Colonic mucosa (tissue), 4 donors: ENCODE data around the gene FGFBP3. TPM values are rescaled to one million over a fixed set of nuclear protein-coding genes. Genes with fewer than 3 reads are reported as not detected.

Experiments
- DNase-seq: peaks from one replicate; pipeline ENCODE4 v3.0.0-alpha.2; 2020
- H3K27ac ChIP-seq: fragments of 200-600 bp; one replicate; pipeline ENCODE4 v1.8.0; 2021
- H3K27me3 ChIP-seq: fragments of 200-600 bp; one replicate; pipeline ENCODE4 v1.8.0; 2021
- H3K36me3 ChIP-seq: fragments of 200-600 bp; one replicate; pipeline ENCODE4 v1.8.0; 2021
- H3K4me1 ChIP-seq: fragments of 200-600 bp; one replicate; pipeline ENCODE4 v1.8.0; 2021; ENCODE audit warnings: mild to moderate bottlenecking
- H3K4me3 ChIP-seq: fragments of 200-600 bp; one replicate; pipeline ENCODE4 v1.8.0; 2021
- H3K9ac ChIP-seq, 2 donors: one replicate each; pipeline ENCODE4 v1.7.0; 2013; ENCODE audit warnings: control low read depth in 2 of 2, low read depth in 2 of 2, low read length in 2 of 2
- H3K9me3 ChIP-seq: fragments of 200-600 bp; one replicate; pipeline ENCODE4 v1.8.0; 2021
- intact Hi-C: fragments of 100-400 bp; cut with DNase I; formaldehyde crosslinking; loops from one replicate; pipeline ENCODE4 v1.14.1; 2022
- total RNA-seq, 2 donors: library from RNA; stranded (reverse); fragmentation: NEBNext Ultra II Directional in 1 of 2; extraction: Animal tissue kit (Norgen Biotek cat#: 25700) in 1 of 2; gene quantifications; one replicate each; pipeline ENCODE4 v1.2.1, GENCODE V29; 2021
- TF ChIP-seq, protein P1 (sequence below): fragments of 200-600 bp; IDR thresholded peaks from one replicate; pipeline ENCODE4 v1.8.0; 2022; ENCODE audit warnings: antibody characterized with exemption, mild to moderate bottlenecking
- donor health status: healthy.
- donor health status: DM: no; HTN: no; CAD: no.
- donor health status: DM: no; HTN: no; CAD: no.

FGFBP3 gene
- total RNA-seq, 2 donors from 2014 or later = 1.1 to 2.8 TPM

DNA sequence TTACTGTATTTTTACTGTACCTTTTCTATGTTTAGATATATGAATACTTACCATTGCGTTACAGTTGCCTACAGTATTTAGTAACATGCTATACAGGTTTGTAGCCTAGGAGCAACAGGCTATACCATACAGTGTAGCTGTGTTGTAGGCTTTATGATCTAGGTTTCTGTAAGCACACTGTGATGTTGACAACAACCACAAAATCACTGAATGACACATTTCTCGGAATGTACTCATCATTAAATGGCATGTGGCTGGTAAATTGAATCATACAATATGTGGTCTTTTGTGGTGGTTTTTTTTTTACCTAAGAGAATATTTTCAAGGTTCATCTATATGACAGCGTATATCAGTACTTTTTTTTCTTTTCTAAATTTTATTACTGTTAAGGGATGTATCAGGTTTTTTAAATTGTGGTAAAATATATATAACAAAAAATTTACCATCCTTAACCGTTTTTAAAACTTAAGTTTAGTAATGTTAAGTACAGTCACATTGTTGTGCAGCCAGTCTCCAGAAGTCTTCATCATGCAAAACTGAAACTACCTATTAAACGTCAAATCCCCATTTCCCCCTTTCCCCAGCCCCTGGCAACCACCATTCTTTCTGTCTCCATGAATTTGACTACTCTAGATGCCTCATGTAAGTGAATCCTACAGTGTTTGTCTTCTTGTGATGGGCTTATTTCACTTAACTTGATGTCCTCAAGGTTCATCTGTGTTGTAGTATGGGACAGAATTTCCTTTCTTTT is 35.8 kb upstream of the FGFBP3 start:
- TF ChIP-seq, protein P1, sequence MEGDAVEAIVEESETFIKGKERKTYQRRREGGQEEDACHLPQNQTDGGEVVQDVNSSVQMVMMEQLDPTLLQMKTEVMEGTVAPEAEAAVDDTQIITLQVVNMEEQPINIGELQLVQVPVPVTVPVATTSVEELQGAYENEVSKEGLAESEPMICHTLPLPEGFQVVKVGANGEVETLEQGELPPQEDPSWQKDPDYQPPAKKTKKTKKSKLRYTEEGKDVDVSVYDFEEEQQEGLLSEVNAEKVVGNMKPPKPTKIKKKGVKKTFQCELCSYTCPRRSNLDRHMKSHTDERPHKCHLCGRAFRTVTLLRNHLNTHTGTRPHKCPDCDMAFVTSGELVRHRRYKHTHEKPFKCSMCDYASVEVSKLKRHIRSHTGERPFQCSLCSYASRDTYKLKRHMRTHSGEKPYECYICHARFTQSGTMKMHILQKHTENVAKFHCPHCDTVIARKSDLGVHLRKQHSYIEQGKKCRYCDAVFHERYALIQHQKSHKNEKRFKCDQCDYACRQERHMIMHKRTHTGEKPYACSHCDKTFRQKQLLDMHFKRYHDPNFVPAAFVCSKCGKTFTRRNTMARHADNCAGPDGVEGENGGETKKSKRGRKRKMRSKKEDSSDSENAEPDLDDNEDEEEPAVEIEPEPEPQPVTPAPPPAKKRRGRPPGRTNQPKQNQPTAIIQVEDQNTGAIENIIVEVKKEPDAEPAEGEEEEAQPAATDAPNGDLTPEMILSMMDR = no peak
- H3K27me3 ChIP-seq = no peaks in the 10 kb centered on the region
- no peak overlapping the region for H3K9ac ChIP-seq
- intact Hi-C loops = no loop called here
- H3K27ac ChIP-seq = no peak overlapping the region
- H3K36me3 ChIP-seq = no peaks in the 10 kb centered on the region
- no peak for DNase-seq
- no peak overlapping the region for H3K4me3 ChIP-seq
- H3K4me1 ChIP-seq = no peaks in the 10 kb centered on the region
- no peaks in the 10 kb centered on the region for H3K9me3 ChIP-seq

DNA sequence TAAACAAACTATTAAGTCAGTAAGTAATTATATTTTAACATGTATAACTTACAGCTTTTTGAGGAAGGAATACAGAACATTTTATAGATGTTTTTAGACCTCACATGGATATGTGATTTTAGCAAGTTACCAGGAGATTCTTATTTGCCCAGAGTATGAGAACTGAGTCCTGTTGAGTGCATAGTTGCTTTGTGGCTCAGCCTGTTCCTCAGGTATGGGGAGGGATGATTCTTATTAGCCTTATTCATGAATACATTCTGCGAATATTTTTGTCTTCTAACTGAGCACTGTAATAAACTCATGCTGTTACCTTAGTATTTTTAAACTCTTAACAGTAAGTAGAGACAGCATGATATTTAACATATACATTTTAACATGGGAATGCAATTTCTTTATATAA is 32.1 kb upstream of the FGFBP3 start:
- no peak for DNase-seq
- no peaks in the 10 kb centered on the region for H3K9me3 ChIP-seq
- H3K27ac ChIP-seq = no peak overlapping the region
- H3K27me3 ChIP-seq = no peaks in the 10 kb centered on the region
- H3K4me3 ChIP-seq = no peak overlapping the region
- intact Hi-C loops = no loop called here
- TF ChIP-seq, protein P1 = no peak
- H3K4me1 ChIP-seq = no peaks in the 10 kb centered on the region
- peaks cover 4% of the 10 kb centered on the region for H3K36me3 ChIP-seq
- H3K9ac ChIP-seq = no peak overlapping the region

DNA sequence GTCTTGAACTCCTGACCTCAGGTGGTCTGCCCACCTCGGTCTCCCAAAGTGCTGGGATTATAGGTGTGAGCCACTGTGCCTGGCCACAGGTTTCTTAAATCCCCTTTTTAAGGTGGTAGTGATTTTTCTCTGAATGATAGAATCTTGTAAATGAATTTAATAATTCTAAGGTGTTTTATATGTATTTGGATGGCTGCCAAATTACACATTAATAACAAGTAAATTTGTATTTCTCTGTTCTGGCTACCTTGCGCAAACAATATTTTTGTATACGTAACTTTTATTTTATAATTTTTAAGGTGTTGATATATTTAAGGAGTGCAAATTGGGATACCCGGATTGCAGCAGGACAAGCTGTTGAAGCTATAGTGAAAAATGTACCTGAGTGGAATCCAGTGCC is 30.4 kb upstream of the FGFBP3 start:
- Histone ChIP-seq H3K9ac (no peak overlapping the region), H3K27ac (no peak overlapping the region), H3K27me3 (no peaks in the 10 kb centered on the region), H3K4me1 (no peaks in the 10 kb centered on the region), H3K9me3 (no peaks in the 10 kb centered on the region), H3K36me3 (peaks cover 9% of the 10 kb centered on the region), H3K4me3 (no peak overlapping the region)
- TF ChIP-seq, protein P1 = no peak
- DNase-seq = no peak
- intact Hi-C loops = no loop called here

- Histone ChIP-seq H3K36me3 (peaks cover 9% of the 10 kb centered on the region), H3K9me3 (no peaks in the 10 kb centered on the region), H3K4me1 (no peaks in the 10 kb centered on the region), H3K27me3 (no peaks in the 10 kb centered on the region), H3K4me3 (no peak overlapping the region), H3K9ac (no peak overlapping the region), H3K27ac (no peak overlapping the region)
- TF ChIP-seq, protein P1 = no peak
- DNase-seq = no peak
- intact Hi-C loops = no loop called here
Observed at GRCh38 chr10:91935886-91936285, 26.6 kb upstream of the FGFBP3 start.

DNA sequence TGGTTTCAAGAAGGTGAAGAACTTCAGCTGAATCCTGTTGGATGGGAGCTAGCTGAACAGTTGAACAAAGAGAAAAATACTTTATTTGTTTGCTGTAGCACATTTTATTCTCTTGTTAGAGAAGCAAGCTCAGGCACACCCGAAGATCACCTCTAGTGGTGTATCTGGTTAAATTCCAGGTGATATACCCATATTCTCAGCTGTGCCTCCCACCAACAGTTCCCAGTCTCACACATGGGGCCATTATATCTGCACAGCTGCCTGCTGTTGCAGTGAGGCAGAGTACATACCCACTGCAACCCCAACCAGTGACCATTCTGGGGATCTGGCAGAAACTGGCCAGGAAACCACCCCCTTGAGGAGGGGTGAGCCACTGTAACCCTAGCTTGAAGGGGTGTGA is 23.5 kb upstream of the FGFBP3 start:
- peaks cover 9% of the 10 kb centered on the region for H3K36me3 ChIP-seq
- no peak overlapping the region for H3K4me3 ChIP-seq
- no peaks in the 10 kb centered on the region for H3K9me3 ChIP-seq
- no peak for DNase-seq
- no peaks in the 10 kb centered on the region for H3K4me1 ChIP-seq
- H3K27me3 ChIP-seq = no peaks in the 10 kb centered on the region
- intact Hi-C loops = no loop called here
- H3K9ac ChIP-seq = no peak overlapping the region
- no peak overlapping the region for H3K27ac ChIP-seq
- TF ChIP-seq, protein P1 = no peak
